ENCODE data around the gene SRSF7. TPM values are rescaled to one million over a fixed set of nuclear protein-coding genes. Genes with fewer than 3 reads are reported as not detected.

The SRSF7 gene
- total and polyA plus RNA-seq, 9 of the 15 experiments (the other 6 are each of a cell fraction or from before 2014, with no cell fraction given), result 219 to 726 (median 375) TPM

- TF ChIP-seq TARDBP (IDR thresholded peaks at IDR 0.05), result no peak
- peak; percentile 62 for TF ChIP-seq DACH1 (IDR thresholded peaks at IDR 0.05; ENCODE audit: partially characterized antibody)
- H3K27ac ChIP-seq (ENCODE audit: extremely low read depth, low read depth, low read length), result peak overlapping the region; percentile 30; the same call in 1 of the 3 replicates
- CTCF ChIA-PET (ENCODE audit: low intra/inter-chr PET ratio), result no interaction called here
These were observed 27.5 kb upstream of the SRSF7 start for GRCh38 chr2:38778687-38779082.

GRCh38 chr2:38776531-38776930 lies 25.4 kb upstream of the SRSF7 start:
- intact Hi-C loops (cut with micrococcal nuclease) (no loop called here), in situ Hi-C loops (cut with MboI) (no loop called here)
- ATAC-seq (no peak), DNase-seq (ENCODE audit: extremely low read depth in 1 of 4, low spot score in 3 of 4) (no peak), FAIRE-seq (no peak)
- peak overlapping the region; percentile 20 for H2AFZ ChIP-seq (ENCODE audit: low read depth, low read length)
- H3K4me1 ChIP-seq (replicated peaks in 1 of 2; ENCODE audit: control insufficient read depth in 2 of 2, insufficient read depth in 2 of 2, low read length in 2 of 2), result peaks cover 3 to 5% of the 10 kb centered on the region in 2 experiments; a peak in 3 of 5 replicates
- H3K27ac ChIP-seq (ENCODE audit: extremely low read depth, low read depth, low read length), result no peak overlapping the region
- 83% methylated on average over 13 of the region's 13 CpGs for WGBS (ENCODE audit: insufficient coverage, low coverage, missing lambda C conversion rate)
- H4K20me1 ChIP-seq (replicated peaks; ENCODE audit: control insufficient read depth, insufficient read depth, low read length), result no peaks in the 10 kb centered on the region
- BruUV-seq (replicated peaks), result no TSS peak
- no peaks in the 10 kb centered on the region for H3K9me3 ChIP-seq (replicated peaks; ENCODE audit: control insufficient read depth, insufficient read depth, low read depth, low read length)
- CTCF ChIA-PET (ENCODE audit: low intra/inter-chr PET ratio), result no interaction called here
- H3K4me2 ChIP-seq (ENCODE audit: insufficient read depth, low read length), result no peak overlapping the region
- POLR2A ChIA-PET, result interaction anchor here (0.6 to 3.0 kb wide), 3 partner anchors 14 to 202 kb away, joined by 3 to 24 read pairs (median 10); partner anchors contain the start of gene SRSF7
- H3K9ac ChIP-seq (ENCODE audit: insufficient read depth in 1 of 2, low read depth in 2 of 2, low read length in 2 of 2), result no peak overlapping the region
- H3K4me3 ChIP-seq, result no peak overlapping the region
- H3K27me3 ChIP-seq (ENCODE audit: control insufficient read depth in 2 of 2, insufficient read depth in 2 of 2, low read length in 2 of 2), result no peaks in the 10 kb centered on the region
- H3K9me1 ChIP-seq (ENCODE audit: control insufficient read depth, insufficient read depth, low read length), result no peaks in the 10 kb centered on the region
- H3K79me2 ChIP-seq (ENCODE audit: control insufficient read depth, insufficient read depth, low read length), result peaks cover 10% of the 10 kb centered on the region
- peaks cover 11% of the 10 kb centered on the region; the same call in 2 of the 3 replicates for H3K36me3 ChIP-seq (ENCODE audit: control insufficient read depth, insufficient read depth, low read length)
- no peak for TF ChIP-seq ZNF133 (CRISPR knock-in tag; IDR thresholded peaks at IDR 0.05)
- no peak for TF ChIP-seq SMAD2 (IDR thresholded peaks at IDR 0.05; ENCODE audit: low read depth, low read length)
- no peak for TF ChIP-seq ETS1 (conservative IDR thresholded peaks at IDR 0.05; ENCODE audit: control insufficient read depth, low read depth, low read length)
- TF ChIP-seq KAT2B (IDR thresholded peaks at IDR 0.05; ENCODE audit: low read depth, low read length), result no peak
- no peak for TF ChIP-seq SNRNP70 (optimal IDR thresholded peaks at IDR 0.05; ENCODE audit: low read depth, low read length)
- TF ChIP-seq, protein P1, sequence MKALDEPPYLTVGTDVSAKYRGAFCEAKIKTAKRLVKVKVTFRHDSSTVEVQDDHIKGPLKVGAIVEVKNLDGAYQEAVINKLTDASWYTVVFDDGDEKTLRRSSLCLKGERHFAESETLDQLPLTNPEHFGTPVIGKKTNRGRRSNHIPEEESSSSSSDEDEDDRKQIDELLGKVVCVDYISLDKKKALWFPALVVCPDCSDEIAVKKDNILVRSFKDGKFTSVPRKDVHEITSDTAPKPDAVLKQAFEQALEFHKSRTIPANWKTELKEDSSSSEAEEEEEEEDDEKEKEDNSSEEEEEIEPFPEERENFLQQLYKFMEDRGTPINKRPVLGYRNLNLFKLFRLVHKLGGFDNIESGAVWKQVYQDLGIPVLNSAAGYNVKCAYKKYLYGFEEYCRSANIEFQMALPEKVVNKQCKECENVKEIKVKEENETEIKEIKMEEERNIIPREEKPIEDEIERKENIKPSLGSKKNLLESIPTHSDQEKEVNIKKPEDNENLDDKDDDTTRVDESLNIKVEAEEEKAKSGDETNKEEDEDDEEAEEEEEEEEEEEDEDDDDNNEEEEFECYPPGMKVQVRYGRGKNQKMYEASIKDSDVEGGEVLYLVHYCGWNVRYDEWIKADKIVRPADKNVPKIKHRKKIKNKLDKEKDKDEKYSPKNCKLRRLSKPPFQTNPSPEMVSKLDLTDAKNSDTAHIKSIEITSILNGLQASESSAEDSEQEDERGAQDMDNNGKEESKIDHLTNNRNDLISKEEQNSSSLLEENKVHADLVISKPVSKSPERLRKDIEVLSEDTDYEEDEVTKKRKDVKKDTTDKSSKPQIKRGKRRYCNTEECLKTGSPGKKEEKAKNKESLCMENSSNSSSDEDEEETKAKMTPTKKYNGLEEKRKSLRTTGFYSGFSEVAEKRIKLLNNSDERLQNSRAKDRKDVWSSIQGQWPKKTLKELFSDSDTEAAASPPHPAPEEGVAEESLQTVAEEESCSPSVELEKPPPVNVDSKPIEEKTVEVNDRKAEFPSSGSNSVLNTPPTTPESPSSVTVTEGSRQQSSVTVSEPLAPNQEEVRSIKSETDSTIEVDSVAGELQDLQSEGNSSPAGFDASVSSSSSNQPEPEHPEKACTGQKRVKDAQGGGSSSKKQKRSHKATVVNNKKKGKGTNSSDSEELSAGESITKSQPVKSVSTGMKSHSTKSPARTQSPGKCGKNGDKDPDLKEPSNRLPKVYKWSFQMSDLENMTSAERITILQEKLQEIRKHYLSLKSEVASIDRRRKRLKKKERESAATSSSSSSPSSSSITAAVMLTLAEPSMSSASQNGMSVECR (CRISPR knock-in tag; IDR thresholded peaks at IDR 0.05), result no peak
- TF ChIP-seq NCOA6 (IDR thresholded peaks at IDR 0.05), result no peak
- no peak for TF ChIP-seq GTF2E2 (tag; IDR thresholded peaks at IDR 0.05)
- no peak for TF ChIP-seq ZNF444 (CRISPR knock-in tag; IDR thresholded peaks at IDR 0.05)

More at GRCh38 chr2:38778687-38779082, 27.5 kb upstream of the SRSF7 start:
- no peak for ATAC-seq
- H2AFZ ChIP-seq (ENCODE audit: low read depth, low read length), result peak overlapping the region; percentile 88
- peaks cover 15% of the 10 kb centered on the region; the same call in 2 of the 3 replicates for H3K36me3 ChIP-seq (ENCODE audit: control insufficient read depth, insufficient read depth, low read length)
- DNase-seq (ENCODE audit: extremely low read depth in 1 of 4, low spot score in 3 of 4), result peak in 2 of 4 experiments; percentile 37 to 40
- H3K4me3 ChIP-seq, result peak overlapping the region; percentile 59
- peaks cover 3 to 5% of the 10 kb centered on the region in 2 experiments; a peak in 3 of 5 replicates for H3K4me1 ChIP-seq (replicated peaks in 1 of 2; ENCODE audit: control insufficient read depth in 2 of 2, insufficient read depth in 2 of 2, low read length in 2 of 2)
- no peaks in the 10 kb centered on the region for H3K9me1 ChIP-seq (ENCODE audit: control insufficient read depth, insufficient read depth, low read length)
- no peak for FAIRE-seq
- no peaks in the 10 kb centered on the region for H3K27me3 ChIP-seq (ENCODE audit: control insufficient read depth in 2 of 2, insufficient read depth in 2 of 2, low read length in 2 of 2)
- in situ Hi-C loops (cut with MboI), result no loop called here
- no TSS peak for BruUV-seq (replicated peaks)
- intact Hi-C loops (cut with micrococcal nuclease), result loop anchor here (1.0 kb wide), 1 partner anchor 27 kb away; the partner anchor contains the start of gene SRSF7
- no peaks in the 10 kb centered on the region for H3K9me3 ChIP-seq (replicated peaks; ENCODE audit: control insufficient read depth, insufficient read depth, low read depth, low read length)
- POLR2A ChIA-PET, result interaction anchor here (0.9 kb wide), 1 partner anchor 27 kb away, joined by 6 read pairs; the partner anchor contains the start of gene SRSF7
- peak overlapping the region; percentile 67 to 87; a peak in 3 of 4 replicates for H3K9ac ChIP-seq (ENCODE audit: insufficient read depth in 1 of 2, low read depth in 2 of 2, low read length in 2 of 2)
- no peaks in the 10 kb centered on the region for H4K20me1 ChIP-seq (replicated peaks; ENCODE audit: control insufficient read depth, insufficient read depth, low read length)
- peak overlapping the region; percentile 89 for H3K4me2 ChIP-seq (ENCODE audit: insufficient read depth, low read length)
- WGBS (ENCODE audit: insufficient coverage, low coverage, missing lambda C conversion rate), result 7% methylated on average over 8 of the region's 8 CpGs
- H3K79me2 ChIP-seq (ENCODE audit: control insufficient read depth, insufficient read depth, low read length), result peaks cover 10% of the 10 kb centered on the region

Measured in K562 (cell line).